Fibroblast of mammary gland (primary cell): ENCODE results near the gene PHF21A.

Source experiments
- DNase-seq: peaks from one replicate; pipeline ENCODE4 v3.0.0-alpha.2; 2010; ENCODE audit warnings: low read depth
- H3K4me3 ChIP-seq: 2 replicates; pipeline ENCODE4 v1.5.1; 2011; ENCODE audit warnings: low read depth, mild to moderate bottlenecking, low read length, moderate library complexity; ENCODE audit not compliant: control insufficient read depth
- CTCF ChIP-seq: conservative IDR thresholded peaks from 2 replicates; pipeline ENCODE4 v1.5.1; 2011; ENCODE audit warnings: low read depth, low read length, inconsistent platforms; ENCODE audit not compliant: control insufficient read depth, insufficient read depth

The PHF21A gene

DNA sequence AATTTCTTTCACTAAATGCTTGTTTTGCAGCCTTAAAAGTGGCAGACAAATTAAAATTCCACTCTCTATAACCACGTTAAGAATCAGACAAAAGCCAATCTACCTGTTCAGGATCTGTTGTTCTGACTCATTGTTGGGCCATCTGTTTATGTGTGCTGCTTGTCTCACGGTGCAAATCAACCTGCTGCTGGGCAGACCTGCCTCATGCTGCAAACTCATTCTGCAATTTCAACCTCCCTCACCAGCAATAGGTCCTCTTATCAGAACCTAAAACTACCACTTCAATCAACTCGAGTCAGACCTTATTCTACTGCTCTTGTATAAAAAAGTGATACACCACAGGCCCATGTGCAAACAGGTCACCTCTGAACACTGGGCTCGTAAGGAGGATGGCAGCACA lies 123.7 kb downstream of the PHF21A start:
- H3K4me3 ChIP-seq = no peak overlapping the region
- no peak for DNase-seq
- TF ChIP-seq CTCF = no peak

GRCh38 chr11:45995342-45995734 lies 125.9 kb downstream of the PHF21A start:
- H3K4me3 ChIP-seq = no peak overlapping the region
- DNase-seq = no peak
- TF ChIP-seq CTCF = no peak

GRCh38 chr11:45994371-45995341 lies 126.6 kb downstream of the PHF21A start:
- peak; percentile 55 for DNase-seq
- H3K4me3 ChIP-seq = no peak overlapping the region
- no peak for TF ChIP-seq CTCF

GRCh38 chr11:45993531-45994001 lies 127.7 kb downstream of the PHF21A start:
- TF ChIP-seq CTCF = no peak
- H3K4me3 ChIP-seq = no peak overlapping the region
- DNase-seq = peak; percentile 64

GRCh38 chr11:45988921-45989320 lies 132.3 kb downstream of the PHF21A start:
- no peak overlapping the region for H3K4me3 ChIP-seq
- no peak for DNase-seq
- TF ChIP-seq CTCF = no peak

- H3K4me3 ChIP-seq = no peak overlapping the region
- no peak for TF ChIP-seq CTCF
- no peak for DNase-seq
Measured at GRCh38 chr11:45985212-45985611, 136.0 kb downstream of the PHF21A start.
